D721Med (cell line): ENCODE results near the gene SFMBT2.

ENCODE experiments used
- DNase-seq: peaks from one replicate; pipeline ENCODE4 v3.0.0; 2011; ENCODE audit warnings: low spot score; ENCODE audit not compliant: insufficient read length
- FAIRE-seq: peaks from 2 replicates; lab custom pipeline; 2011; peaks lifted over from hg19 to GRCh38; lab: Jason Lieb, UNC
- CTCF ChIP-seq: IDR thresholded peaks from 2 replicates; pipeline ENCODE4 v1.5.1; 2012; ENCODE audit warnings: mild to moderate bottlenecking, control low read depth; ENCODE audit not compliant: insufficient read depth; ENCODE audit errors: missing control alignments

The SFMBT2 gene

GRCh38 chr10:7308826-7309225 is 102.0 kb downstream of the SFMBT2 start:
- FAIRE-seq (no peak), DNase-seq (no peak)
- TF ChIP-seq CTCF, result no peak

- DNase-seq (no peak), FAIRE-seq (no peak)
- no peak for TF ChIP-seq CTCF
Observed at GRCh38 chr10:7306616-7307015, 104.2 kb downstream of the SFMBT2 start.

- FAIRE-seq (no peak), DNase-seq (no peak)
- no peak for TF ChIP-seq CTCF
Observed at GRCh38 chr10:7306147-7306546, 104.7 kb downstream of the SFMBT2 start.

- no peak for DNase-seq
Observed at GRCh38 chr10:7305053-7305452, 105.8 kb downstream of the SFMBT2 start.

GRCh38 chr10:7304110-7304509 is 106.7 kb downstream of the SFMBT2 start:
- no peak for TF ChIP-seq CTCF
- DNase-seq (no peak), FAIRE-seq (no peak)

More at GRCh38 chr10:7305053-7305452, 105.8 kb downstream of the SFMBT2 start:
- TF ChIP-seq CTCF, result no peak
- FAIRE-seq, result no peak

GRCh38 chr10:7302930-7303557 is 107.8 kb downstream of the SFMBT2 start:
- no peak for TF ChIP-seq CTCF
- no peak for FAIRE-seq
- DNase-seq, result no peak

GRCh38 chr10:7302392-7302906 is 108.4 kb downstream of the SFMBT2 start:
- no peak for TF ChIP-seq CTCF
- FAIRE-seq, result no peak
- DNase-seq, result no peak
